OCI-LY7 (cell line): ENCODE data around the gene KIF9. TPM values are rescaled to one million over a fixed set of nuclear protein-coding genes. Genes with fewer than 3 reads are reported as not detected.

ENCODE experiments used
- BruUV-seq: library from RNA; stranded (reverse); fragments of 400-500 nt; replicated peaks from 2 replicates; lab custom pipeline; 2021; lab: Mats Ljungman, UMichigan
- CTCF ChIA-PET: fragments of 300-600 bp; sonication (Branson Sonifier 250); formaldehyde crosslinking; loops from one replicate; lab custom pipeline; 2022; ENCODE audit warnings: antibody characterized with exemption; ENCODE audit not compliant: unreplicated experiment; lab: Charles Lee
- POLR2A ChIA-PET: fragments of 300-600 bp; sonication (Branson Sonifier 250); formaldehyde crosslinking; loops from one replicate; lab custom pipeline; 2022; ENCODE audit warnings: antibody characterized with exemption; lab: Charles Lee
- DNase-seq: peaks from one replicate; pipeline ENCODE4 v3.0.0-alpha.2; 2015; ENCODE audit warnings: low spot score
- H2AFZ ChIP-seq: fragments of 200-600 bp; sonication (generic), shearing (Covaris generic); 2 replicates; pipeline ENCODE4 v1.6.1; 2014; ENCODE audit warnings: mild to moderate bottlenecking, antibody characterized with exemption, low read length, moderate library complexity
- H3K27ac ChIP-seq: fragments of 200-600 bp; sonication (generic); 2 replicates; pipeline ENCODE4 v1.5.1; 2014; ENCODE audit warnings: mixed run types, low read depth, mild to moderate bottlenecking, moderate library complexity, low read length, inconsistent platforms; ENCODE audit not compliant: poor library complexity, severe bottlenecking
- H3K36me3 ChIP-seq: fragments of 200-600 bp; sonication (generic); 2 replicates; pipeline ENCODE4 v1.6.1; 2014; ENCODE audit warnings: mild to moderate bottlenecking, antibody characterized with exemption, low read length, moderate library complexity, mixed read lengths; ENCODE audit not compliant: insufficient read depth
- H3K4me1 ChIP-seq: fragments of 200-600 bp; sonication (generic); 2 replicates; pipeline ENCODE4 v1.5.1; 2014; ENCODE audit warnings: mild to moderate bottlenecking, low read length; ENCODE audit not compliant: insufficient read depth, poor library complexity, severe bottlenecking
- H3K4me2 ChIP-seq: fragments of 200-600 bp; sonication (generic); 2 replicates; pipeline ENCODE4 v1.6.1; 2014; ENCODE audit warnings: mild to moderate bottlenecking, low read length
- H3K4me3 ChIP-seq: fragments of 200-600 bp; sonication (generic); 2 replicates; pipeline ENCODE4 v1.5.1; 2014; ENCODE audit warnings: mild to moderate bottlenecking, low read depth, low read length; ENCODE audit not compliant: poor library complexity, severe bottlenecking
- H3K79me2 ChIP-seq: fragments of 200-600 bp; sonication (generic); 2 replicates; pipeline ENCODE4 v1.6.1; 2016; ENCODE audit warnings: low read depth, mild to moderate bottlenecking, low read length, moderate library complexity, mixed read lengths; ENCODE audit not compliant: insufficient read depth
- H3K9me2 ChIP-seq: fragments of 200-600 bp; sonication (generic); 2 replicates; pipeline ENCODE4 v1.6.1; 2016; ENCODE audit warnings: mild to moderate bottlenecking, low read length, mixed read lengths; ENCODE audit not compliant: insufficient read depth
- H3K9me3 ChIP-seq: fragments of 200-600 bp; sonication (generic); 2 replicates; pipeline ENCODE4 v1.6.1; 2014; ENCODE audit warnings: mild to moderate bottlenecking, mixed run types, low read length, mixed read lengths
- H4K20me1 ChIP-seq: fragments of 200-600 bp; sonication (generic); 2 replicates; pipeline ENCODE4 v1.6.1; 2014; ENCODE audit warnings: mild to moderate bottlenecking, antibody characterized with exemption, low read length, moderate library complexity, mixed read lengths; ENCODE audit not compliant: insufficient read depth
- CTCF ChIP-seq: fragments of 200-600 bp; sonication (generic); conservative IDR thresholded peaks from 2 replicates; pipeline ENCODE4 v1.5.1; 2014; ENCODE audit warnings: mild to moderate bottlenecking, antibody characterized with exemption, low read length, moderate library complexity, mixed read lengths
- EZH2phosphoT487 ChIP-seq: fragments of 200-600 bp; sonication (generic); IDR thresholded peaks from 2 replicates; pipeline ENCODE4 v1.6.1; 2018; ENCODE audit warnings: low read depth, borderline replicate concordance, mild to moderate bottlenecking, mixed run types, antibody characterized with exemption, low read length, moderate library complexity, mixed read lengths
- intact Hi-C: fragments of 100-400 bp; cut with micrococcal nuclease; formaldehyde crosslinking; loops from one replicate; pipeline ENCODE4 v1.10.0; 2022; ENCODE audit not compliant: unreplicated experiment
- total RNA-seq, 2 experiments: library from RNA; depleted of rRNA in 1 of 2; stranded (reverse); fragments of >200 nt in 1 of 2; shearing (Covaris generic) in 1 of 2; gene quantifications; 2 replicates each; pipeline ENCODE4 v1.2.3, GENCODE V29; 2014 to 2022

KIF9 gene
- total RNA-seq, 2 experiments from 2014 or later = 11.0 to 11.7 TPM

- H3K9me2 ChIP-seq = no peaks in the 10 kb centered on the region
- peak; percentile 24 for DNase-seq
- H3K4me3 ChIP-seq = no peak overlapping the region
- H3K4me1 ChIP-seq = peaks cover 38% of the 10 kb centered on the region
- H3K9me3 ChIP-seq = no peaks in the 10 kb centered on the region
- BruUV-seq = no TSS peak
- no peak overlapping the region for H3K27ac ChIP-seq
- H3K79me2 ChIP-seq = no peaks in the 10 kb centered on the region
- peak overlapping the region; percentile 59 for H3K4me2 ChIP-seq
- no peaks in the 10 kb centered on the region for H4K20me1 ChIP-seq
- POLR2A ChIA-PET = no interaction called here
- no peaks in the 10 kb centered on the region for H3K36me3 ChIP-seq
- intact Hi-C loops = loop anchor here (5.0 kb wide), 1 partner anchor 51 kb away; no protein-coding TSS in a partner anchor
- TF ChIP-seq CTCF (no peak), EZH2phosphoT487 (no peak)
- H2AFZ ChIP-seq = peak overlapping the region; percentile 40; the same call in 1 of the 2 replicates
- CTCF ChIA-PET = interaction anchor here (0.9 kb wide), 1 partner anchor 12 kb away, joined by 3 read pairs; no protein-coding TSS in a partner anchor
These were observed 54.5 kb downstream of the KIF9 start for GRCh38 chr3:47228088-47228487.

GRCh38 chr3:47227678-47228077 is 54.9 kb downstream of the KIF9 start:
- peak overlapping the region; percentile 15 for H3K4me3 ChIP-seq
- ChIA-PET CTCF (interaction anchor here (0.9 kb wide), 1 partner anchor 11 kb away, joined by 3 read pairs; no protein-coding TSS in a partner anchor), POLR2A (interaction anchor here (0.5 to 1.1 kb wide), 2 partner anchors 97 to 155 kb away, joined by 3 read pairs; no protein-coding TSS in a partner anchor)
- no peaks in the 10 kb centered on the region for H3K79me2 ChIP-seq
- H3K27ac ChIP-seq = peak overlapping the region; percentile 20
- DNase-seq = peak; percentile 58
- no TSS peak for BruUV-seq
- H2AFZ ChIP-seq = peak overlapping the region; percentile 40; the same call in 1 of the 2 replicates
- H4K20me1 ChIP-seq = no peaks in the 10 kb centered on the region
- H3K4me2 ChIP-seq = peak overlapping the region; percentile 59
- intact Hi-C loops = loop anchor here (5.0 kb wide), 1 partner anchor 50 kb away; no protein-coding TSS in a partner anchor
- TF ChIP-seq EZH2phosphoT487 (no peak), CTCF (no peak)
- no peaks in the 10 kb centered on the region for H3K9me2 ChIP-seq
- no peaks in the 10 kb centered on the region for H3K36me3 ChIP-seq
- H3K9me3 ChIP-seq = no peaks in the 10 kb centered on the region
- H3K4me1 ChIP-seq = peaks cover 38% of the 10 kb centered on the region

GRCh38 chr3:47225310-47225906 is 57.2 kb downstream of the KIF9 start:
- TF ChIP-seq EZH2phosphoT487 = no peak
- no peak for TF ChIP-seq CTCF
- H2AFZ ChIP-seq = no peak overlapping the region
- POLR2A ChIA-PET = interaction anchor here (0.6 to 0.7 kb wide), 3 partner anchors 15 to 56 kb away, joined by 3 to 5 read pairs (median 3); no protein-coding TSS in a partner anchor
- DNase-seq = peak; percentile 53
- H3K27ac ChIP-seq = no peak overlapping the region
- H3K4me2 ChIP-seq = 0 out of 2 replicates have a peak overlapping the region, but pooled peaks have one; percentile 4
- no peaks in the 10 kb centered on the region for H3K36me3 ChIP-seq
- H3K4me1 ChIP-seq = peaks cover 38% of the 10 kb centered on the region
- H3K9me3 ChIP-seq = no peaks in the 10 kb centered on the region
- no peaks in the 10 kb centered on the region for H4K20me1 ChIP-seq
- CTCF ChIA-PET = no interaction called here
- BruUV-seq = no TSS peak
- no peaks in the 10 kb centered on the region for H3K9me2 ChIP-seq
- no peak overlapping the region for H3K4me3 ChIP-seq
- no peaks in the 10 kb centered on the region for H3K79me2 ChIP-seq
- intact Hi-C loops = loop anchor here (2.0 to 5.0 kb wide), 2 partner anchors 48 to 61 kb away; partner anchors contain the start of gene SETD2
